Activated CD8-positive, alpha-beta T cell treated with anti-CD3 and anti-CD28 coated beads, Interleukin-2, amount 10 ng/mL, durations not matched to agents 7 days and 5 days (primary cell): ENCODE measurements around the gene CDK4. TPM values are rescaled to one million over a fixed set of nuclear protein-coding genes. Genes with fewer than 3 reads are reported as not detected.

Experiments
- ATAC-seq: fragments of 150-1000 bp; cut with Tn5 transposase; one replicate; pipeline ENCODE4 v1.10.0; 2021; ENCODE audit warnings: moderate library complexity
- CTCF ChIA-PET: fragments of 350-600 bp; sonication (Branson Sonifier 250); formaldehyde crosslinking; loops from one replicate; lab custom pipeline; 2021; ENCODE audit warnings: antibody characterized with exemption; lab: Charles Lee
- POLR2A ChIA-PET: fragments of 350-600 bp; sonication (Branson Sonifier 250); formaldehyde crosslinking; loops from one replicate; lab custom pipeline; 2021; ENCODE audit warnings: antibody characterized with exemption; lab: Charles Lee
- DNase-seq: peaks from one replicate; pipeline ENCODE4 v3.0.0-alpha.2; 2020
- H3K27ac Mint-ChIP-seq: one replicate; pipeline ENCODE4 v1.8.0; 2021; ENCODE audit warnings: mild to moderate bottlenecking, mixed read lengths
- H3K27me3 Mint-ChIP-seq: one replicate; pipeline ENCODE4 v1.8.0; 2021; ENCODE audit warnings: low read depth, mixed read lengths
- H3K36me3 Mint-ChIP-seq: one replicate; pipeline ENCODE4 v1.8.0; 2021; ENCODE audit warnings: low read depth, mixed read lengths
- H3K4me1 Mint-ChIP-seq: one replicate; pipeline ENCODE4 v1.8.0; 2021; ENCODE audit warnings: low read depth, mixed read lengths
- H3K4me3 Mint-ChIP-seq: one replicate; pipeline ENCODE4 v1.8.0; 2021; ENCODE audit warnings: mild to moderate bottlenecking, mixed read lengths
- H3K9me3 Mint-ChIP-seq: one replicate; pipeline ENCODE4 v1.8.0; 2022; ENCODE audit warnings: mixed read lengths; ENCODE audit not compliant: insufficient read depth
- total RNA-seq, 2 experiments: library from RNA; stranded (reverse); gene quantifications; one replicate each; pipeline ENCODE4 v1.2.3, GENCODE V29; 2021

The CDK4 gene
- total RNA-seq, 2 experiments from 2014 or later, result 132 to 146 TPM

DNA sequence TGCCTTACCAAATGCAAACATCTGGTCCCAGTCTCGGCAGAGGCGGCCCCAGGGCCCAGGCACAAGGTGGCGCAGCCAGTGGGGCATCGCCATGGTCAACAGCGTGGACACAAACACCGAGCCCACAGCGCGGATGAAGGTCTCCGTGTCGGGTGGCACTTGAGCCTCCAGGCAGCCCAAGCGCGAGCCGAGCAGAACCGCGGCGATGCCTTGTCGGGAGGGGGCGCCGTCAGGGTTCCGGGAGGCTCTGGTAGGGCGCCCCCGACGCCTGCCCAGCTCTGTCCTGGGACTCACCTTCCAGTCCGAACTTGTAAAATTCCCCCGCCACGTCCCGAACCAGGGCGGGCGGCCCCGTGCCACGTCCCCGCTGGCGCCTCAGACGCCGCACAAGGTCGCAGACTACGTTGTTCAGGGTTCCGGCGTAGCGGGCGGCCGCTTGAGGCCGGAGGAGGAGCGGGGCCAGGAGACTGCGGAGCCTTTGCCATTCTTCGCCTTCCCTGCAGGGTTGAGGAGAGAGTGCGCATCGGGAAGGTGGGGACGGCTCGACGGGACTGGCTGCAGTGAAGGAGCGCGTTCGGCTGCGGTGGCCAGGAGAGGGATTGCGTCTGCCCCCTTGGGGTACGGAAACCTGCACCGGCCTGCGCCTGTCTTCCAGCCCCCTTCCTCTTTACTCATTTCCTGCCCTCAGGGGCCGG is 13.0 kb upstream of the CDK4 start:
- ATAC-seq (peak; percentile 84), DNase-seq (peak; percentile 67)
- no peaks in the 10 kb centered on the region for H3K9me3 Mint-ChIP-seq
- H3K4me3 Mint-ChIP-seq, result peak overlapping the region; percentile 83
- peaks cover 28% of the 10 kb centered on the region for H3K4me1 Mint-ChIP-seq
- POLR2A ChIA-PET, result interaction anchor here (0.7 to 1.2 kb wide), 3 partner anchors 13 to 72 kb away, joined by 3 to 4 read pairs (median 3); partner anchors contain the start of genes CDK4 and TSPAN31
- H3K27ac Mint-ChIP-seq, result peak overlapping the region; percentile 80
- CTCF ChIA-PET, result interaction anchor here (0.6 to 5.4 kb wide), 10 partner anchors 9 to 139 kb away, joined by 3 to 72 read pairs (median 4); partner anchors contain the start of gene MARCHF9
- H3K27me3 Mint-ChIP-seq, result peaks cover 12% of the 10 kb centered on the region
- peaks cover 15% of the 10 kb centered on the region for H3K36me3 Mint-ChIP-seq

DNA sequence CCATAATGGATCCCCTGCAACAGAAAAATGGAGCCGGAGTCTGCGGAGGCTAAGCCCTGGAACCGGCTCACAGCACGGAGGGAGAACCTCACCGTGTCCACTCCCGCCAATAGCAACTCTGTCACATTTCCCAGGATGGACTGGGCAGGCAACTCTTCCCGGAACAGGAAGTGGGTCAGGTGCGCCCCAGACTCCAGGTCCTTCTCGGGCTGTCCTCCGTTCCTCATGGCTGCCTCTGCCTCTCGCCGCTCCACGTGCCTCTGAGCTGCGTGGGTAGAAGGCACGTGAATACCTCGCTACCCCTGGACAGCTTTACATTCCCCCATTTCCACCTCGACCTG is 12.5 kb upstream of the CDK4 start:
- Mint-ChIP-seq H3K27ac (peak overlapping the region; percentile 15), H3K27me3 (peaks cover 12% of the 10 kb centered on the region), H3K4me1 (peaks cover 29% of the 10 kb centered on the region), H3K36me3 (peaks cover 10% of the 10 kb centered on the region), H3K4me3 (peak overlapping the region; percentile 83), H3K9me3 (no peaks in the 10 kb centered on the region)
- DNase-seq, result no peak
- CTCF ChIA-PET, result interaction anchor here (0.6 to 5.4 kb wide), 8 partner anchors 8 to 139 kb away, joined by 3 to 72 read pairs (median 4); partner anchors contain the start of gene MARCHF9
- POLR2A ChIA-PET, result interaction anchor here (0.7 to 1.2 kb wide), 3 partner anchors 13 to 72 kb away, joined by 3 to 4 read pairs (median 3); partner anchors contain the start of genes CDK4 and TSPAN31
- ATAC-seq, result peak; percentile 1

DNA sequence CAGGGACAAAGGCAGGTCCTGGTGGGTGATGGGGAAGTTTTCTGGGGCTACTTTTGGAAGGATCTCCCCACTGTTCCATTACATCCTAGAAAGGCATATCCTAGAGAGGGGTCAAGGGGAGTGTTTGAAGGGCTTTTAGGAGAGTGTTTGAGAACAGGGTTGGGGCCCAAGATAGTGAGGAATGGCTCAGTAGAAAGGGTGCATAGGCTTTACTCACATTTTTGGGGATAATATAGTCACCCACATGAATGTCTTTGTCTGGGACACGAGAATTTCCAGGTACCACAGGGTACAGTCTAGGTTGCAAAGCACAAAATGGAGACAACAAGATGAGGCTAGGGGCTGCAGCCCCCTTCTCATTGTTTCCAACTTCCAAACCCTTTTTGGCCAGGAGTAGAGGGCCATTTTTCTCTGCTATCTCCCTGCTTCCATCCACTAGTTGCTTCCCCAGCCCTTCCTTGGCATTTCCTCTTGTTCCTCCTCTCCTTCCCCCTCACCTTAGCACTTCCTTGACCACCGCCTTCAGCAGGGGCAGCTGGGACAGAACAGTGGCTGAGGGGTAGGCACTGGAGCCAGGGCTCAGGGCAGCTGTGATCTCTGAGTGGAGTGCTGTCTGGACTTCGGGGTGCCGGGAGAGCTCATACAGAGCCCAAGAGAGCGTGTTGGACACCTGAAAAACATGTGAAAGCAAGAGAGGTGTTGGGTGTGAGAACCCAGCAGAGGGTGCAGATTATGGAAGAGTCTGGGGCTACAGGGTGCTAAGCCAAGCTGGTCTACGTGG is 12.0 kb upstream of the CDK4 start:
- peaks cover 12% of the 10 kb centered on the region for H3K27me3 Mint-ChIP-seq
- ChIA-PET CTCF (interaction anchor here (0.6 to 5.4 kb wide), 11 partner anchors 8 to 140 kb away, joined by 3 to 72 read pairs (median 3); partner anchors contain the start of genes CDK4 and MARCHF9), POLR2A (interaction anchor here (0.7 to 1.2 kb wide), 3 partner anchors 12 to 73 kb away, joined by 3 to 4 read pairs (median 3); partner anchors contain the start of genes CDK4 and TSPAN31)
- DNase-seq (no peak), ATAC-seq (no peak)
- peaks cover 33% of the 10 kb centered on the region for H3K4me1 Mint-ChIP-seq
- H3K9me3 Mint-ChIP-seq, result no peaks in the 10 kb centered on the region
- peaks cover 8% of the 10 kb centered on the region for H3K36me3 Mint-ChIP-seq
- H3K27ac Mint-ChIP-seq, result no peak overlapping the region
- peak overlapping the region; percentile 83 for H3K4me3 Mint-ChIP-seq

DNA sequence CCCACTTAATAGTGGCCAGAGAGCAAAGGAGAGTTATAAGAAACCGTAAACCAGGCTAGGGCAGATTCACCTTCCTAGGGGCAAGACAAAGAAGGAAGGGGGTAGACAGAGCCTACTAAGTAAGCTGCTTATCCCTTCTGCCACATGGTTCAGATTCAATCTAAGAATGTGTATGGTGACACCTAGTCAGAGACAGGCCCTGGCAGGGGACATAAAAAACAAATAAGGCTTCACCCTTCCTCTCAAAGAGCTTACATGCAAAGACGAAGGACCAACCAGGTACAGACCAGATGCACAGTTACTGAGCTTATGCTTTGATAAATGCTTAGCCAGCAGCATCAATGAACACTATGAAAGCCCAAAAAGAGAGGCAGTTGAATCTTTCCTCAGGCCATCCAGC is 10.4 kb upstream of the CDK4 start:
- peaks cover 33% of the 10 kb centered on the region for H3K4me1 Mint-ChIP-seq
- ChIA-PET POLR2A (no interaction called here), CTCF (no interaction called here)
- H3K9me3 Mint-ChIP-seq, result no peaks in the 10 kb centered on the region
- DNase-seq (no peak), ATAC-seq (no peak)
- no peak overlapping the region for H3K4me3 Mint-ChIP-seq
- H3K36me3 Mint-ChIP-seq, result peaks cover 12% of the 10 kb centered on the region
- H3K27me3 Mint-ChIP-seq, result peaks cover 12% of the 10 kb centered on the region
- no peak overlapping the region for H3K27ac Mint-ChIP-seq

DNA sequence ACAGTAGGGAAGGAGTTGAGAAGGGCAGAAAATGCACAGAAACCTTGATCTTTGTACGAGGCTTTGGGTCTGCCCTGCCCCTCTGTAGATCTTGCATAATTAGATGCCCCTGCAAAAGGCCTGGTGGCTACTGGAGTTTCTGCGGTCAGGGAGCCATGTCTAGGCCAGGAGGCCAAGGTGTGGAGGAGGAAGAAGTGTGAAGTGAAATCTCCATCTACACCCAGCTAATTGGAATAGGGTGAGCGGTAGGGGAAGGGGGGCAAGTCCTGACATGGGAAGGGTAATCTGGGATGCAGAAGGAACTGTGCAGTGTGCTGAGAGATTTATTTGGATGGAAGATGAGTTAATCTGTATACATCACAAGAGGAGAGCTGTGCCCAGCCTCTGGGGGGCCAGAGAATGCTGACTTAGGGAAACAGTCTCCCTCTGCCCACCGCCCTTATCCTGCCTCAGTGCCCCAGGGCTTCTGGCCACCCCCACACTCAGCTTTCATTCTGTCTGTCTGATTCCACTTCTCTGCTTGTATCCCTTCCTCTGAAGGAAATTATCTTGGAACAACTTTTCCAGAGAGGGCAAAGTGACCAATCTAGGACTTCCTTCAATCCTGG is 9.4 kb upstream of the CDK4 start:
- CTCF ChIA-PET, result interaction anchor here (0.9 to 2.0 kb wide), 2 partner anchors 22 to 139 kb away, joined by 3 to 8 read pairs; partner anchors contain the start of gene TSFM
- H3K9me3 Mint-ChIP-seq, result no peaks in the 10 kb centered on the region
- no peak for DNase-seq
- H3K4me3 Mint-ChIP-seq, result no peak overlapping the region
- H3K36me3 Mint-ChIP-seq, result peaks cover 14% of the 10 kb centered on the region
- no peak for ATAC-seq
- H3K4me1 Mint-ChIP-seq, result peaks cover 35% of the 10 kb centered on the region
- no peak overlapping the region for H3K27ac Mint-ChIP-seq
- peaks cover 10% of the 10 kb centered on the region for H3K27me3 Mint-ChIP-seq
- POLR2A ChIA-PET, result interaction anchor here (1.5 kb wide), 1 partner anchor 17 kb away, joined by 3 read pairs; the partner anchor contains the start of gene TSPAN31

DNA sequence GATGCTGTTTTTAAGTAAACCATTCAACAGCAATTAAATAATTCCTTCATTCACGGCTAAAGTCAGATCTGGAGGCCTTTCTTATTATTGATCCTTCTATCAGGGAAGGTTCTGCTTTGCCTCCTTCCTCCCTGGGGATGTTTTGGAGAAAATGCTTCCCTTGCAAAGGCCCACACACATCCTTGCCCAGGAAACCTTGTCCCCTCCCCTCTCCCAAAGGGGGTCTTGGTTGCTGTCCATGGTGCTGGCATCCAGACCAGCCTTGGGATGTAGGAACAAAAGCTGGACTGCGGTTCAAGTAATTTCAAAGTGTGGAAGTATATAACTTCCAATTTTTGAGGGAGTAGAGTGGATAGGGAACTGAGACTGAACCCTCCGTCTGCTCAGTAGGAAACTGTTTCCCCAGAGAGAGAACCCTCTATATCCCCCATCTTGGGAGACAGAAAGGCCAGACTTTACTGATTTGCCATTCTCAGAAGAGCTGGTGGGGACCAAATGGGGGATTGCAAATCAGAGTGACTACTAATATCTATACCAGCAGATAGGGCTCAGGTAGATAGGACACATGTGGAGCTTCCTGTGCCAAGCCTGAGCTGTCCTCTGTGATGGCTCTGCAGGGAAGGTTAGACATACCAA is 8.4 kb upstream of the CDK4 start:
- Mint-ChIP-seq H3K27me3 (peaks cover 5% of the 10 kb centered on the region), H3K36me3 (peaks cover 15% of the 10 kb centered on the region), H3K4me3 (no peak overlapping the region), H3K9me3 (no peaks in the 10 kb centered on the region), H3K27ac (no peak overlapping the region), H3K4me1 (peaks cover 30% of the 10 kb centered on the region)
- ChIA-PET CTCF (interaction anchor here (0.9 to 2.1 kb wide), 9 partner anchors 7 to 177 kb away, joined by 3 to 20 read pairs (median 4); partner anchors contain the start of genes CTDSP2 and TSFM), POLR2A (interaction anchor here (1.0 to 1.5 kb wide), 2 partner anchors 12 to 16 kb away, joined by 3 read pairs; partner anchors contain the start of genes EEF1AKMT3, METTL1 and TSPAN31)
- ATAC-seq, result no peak
- no peak for DNase-seq

GRCh38 chr12:57759360-57759980 is 7.4 kb upstream of the CDK4 start:
- H3K4me3 Mint-ChIP-seq, result no peak overlapping the region
- H3K9me3 Mint-ChIP-seq, result no peaks in the 10 kb centered on the region
- POLR2A ChIA-PET, result interaction anchor here (0.8 to 1.5 kb wide), 4 partner anchors 9 to 20 kb away, joined by 3 to 5 read pairs (median 3); partner anchors contain the start of genes EEF1AKMT3, METTL1 and TSPAN31
- H3K27me3 Mint-ChIP-seq, result peaks cover 3% of the 10 kb centered on the region
- H3K36me3 Mint-ChIP-seq, result peaks cover 15% of the 10 kb centered on the region
- peaks cover 23% of the 10 kb centered on the region for H3K4me1 Mint-ChIP-seq
- H3K27ac Mint-ChIP-seq, result no peak overlapping the region
- CTCF ChIA-PET, result interaction anchor here (0.6 to 2.1 kb wide), 22 partner anchors 8 to 181 kb away, joined by 3 to 20 read pairs (median 4); partner anchors contain the start of genes CTDSP2, EEF1AKMT3, METTL1 and TSFM
- no peak for ATAC-seq
- peak; percentile 67 for DNase-seq

DNA sequence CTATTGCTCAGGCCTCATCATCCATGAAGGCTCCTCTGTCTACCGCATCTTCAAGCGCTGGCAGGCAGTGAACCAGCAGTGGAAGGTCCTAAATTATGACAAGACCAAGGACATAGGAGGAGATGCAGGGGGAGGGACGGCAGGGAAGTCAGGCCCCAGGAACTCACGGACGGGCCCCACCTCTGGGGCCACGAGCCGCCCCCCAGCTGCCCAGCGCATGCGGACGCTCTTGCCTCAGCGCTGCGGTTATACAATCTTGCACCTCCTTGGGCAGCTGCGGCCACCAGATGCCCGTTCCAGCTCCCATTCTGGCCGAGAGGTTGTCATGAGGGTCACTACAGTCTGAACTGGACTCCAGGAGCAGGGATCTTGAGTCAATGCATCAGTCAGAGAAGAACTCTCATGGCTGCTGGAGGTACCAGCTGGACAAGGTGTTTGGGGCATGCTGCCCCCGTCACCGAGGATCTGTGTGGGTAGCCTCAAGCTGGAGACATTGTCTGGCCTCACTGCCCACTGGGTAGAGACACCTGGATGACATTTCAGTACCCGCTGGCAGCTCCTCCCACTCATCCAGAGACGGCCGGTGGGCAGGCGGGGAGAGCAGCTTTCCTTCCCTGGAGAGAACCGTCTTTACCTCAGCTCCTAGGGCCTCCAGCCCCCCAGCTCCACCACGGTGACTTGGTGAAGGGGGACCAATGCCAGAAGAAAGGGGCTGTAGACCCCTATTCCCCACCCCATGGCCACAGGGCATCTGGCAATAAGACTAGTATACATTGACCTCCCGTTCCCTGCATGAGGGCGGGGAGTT is 6.6 kb upstream of the CDK4 start:
- Mint-ChIP-seq H3K9me3 (no peaks in the 10 kb centered on the region), H3K4me1 (peaks cover 26% of the 10 kb centered on the region)

DNA sequence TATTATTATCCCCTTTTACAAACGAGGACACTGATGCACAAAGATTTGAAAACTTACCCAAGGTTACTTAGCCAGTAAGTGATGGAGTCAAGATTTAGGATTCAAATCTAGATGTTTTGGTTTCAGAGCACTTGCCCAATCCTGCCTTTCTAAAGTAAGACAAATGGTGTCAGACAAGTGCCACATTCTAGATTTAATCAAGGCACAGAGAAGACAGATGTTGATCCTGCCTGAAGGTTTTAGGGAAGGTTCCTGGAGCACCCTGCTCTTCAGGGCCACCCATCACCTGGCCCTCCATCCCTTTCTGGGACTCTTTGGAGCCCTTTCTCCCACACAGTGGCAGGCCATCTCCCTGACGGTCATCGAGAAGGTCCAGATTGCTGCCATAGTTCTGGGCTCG is 5.7 kb upstream of the CDK4 start:
- H3K9me3 Mint-ChIP-seq, result no peaks in the 10 kb centered on the region
- ATAC-seq (no peak), DNase-seq (no peak)
- H3K27me3 Mint-ChIP-seq, result no peaks in the 10 kb centered on the region
- H3K27ac Mint-ChIP-seq, result no peak overlapping the region
- ChIA-PET CTCF (interaction anchor here (1.1 to 3.0 kb wide), 6 partner anchors 9 to 167 kb away, joined by 3 to 72 read pairs (median 8); partner anchors contain the start of genes CYP27B1, EEF1AKMT3, METTL1 and PIP4K2C), POLR2A (no interaction called here)
- peaks cover 12% of the 10 kb centered on the region for H3K36me3 Mint-ChIP-seq
- no peak overlapping the region for H3K4me3 Mint-ChIP-seq
- H3K4me1 Mint-ChIP-seq, result peaks cover 35% of the 10 kb centered on the region

More for the DNA sequence above, 6.6 kb upstream of the CDK4 start:
- H3K4me3 Mint-ChIP-seq, result no peak overlapping the region
- ChIA-PET CTCF (interaction anchor here (0.9 to 2.1 kb wide), 12 partner anchors 9 to 175 kb away, joined by 3 to 20 read pairs (median 4); partner anchors contain the start of genes CTDSP2, EEF1AKMT3, METTL1 and TSPAN31), POLR2A (interaction anchor here (0.8 to 1.5 kb wide), 3 partner anchors 10 to 21 kb away, joined by 3 to 5 read pairs (median 3); partner anchors contain the start of gene TSPAN31)
- no peaks in the 10 kb centered on the region for H3K27me3 Mint-ChIP-seq
- no peak overlapping the region for H3K27ac Mint-ChIP-seq
- ATAC-seq, result no peak
- peaks cover 15% of the 10 kb centered on the region for H3K36me3 Mint-ChIP-seq
- DNase-seq, result no peak
